T-helper 2 cell (primary cell): ENCODE measurements around the gene SORCS1.
"Not testable (repeated sequence)": the region's sequence is repeated elsewhere in the genome, so short reads cannot be mapped to it uniquely, and the experiment has no call there.

ENCODE experiments used
- DNase-seq, 5 experiments: peaks; one replicate each; pipeline versions ENCODE4 v3.0.0 to v3.0.0-alpha.2; 2012 to 2022

The SORCS1 gene

DNA sequence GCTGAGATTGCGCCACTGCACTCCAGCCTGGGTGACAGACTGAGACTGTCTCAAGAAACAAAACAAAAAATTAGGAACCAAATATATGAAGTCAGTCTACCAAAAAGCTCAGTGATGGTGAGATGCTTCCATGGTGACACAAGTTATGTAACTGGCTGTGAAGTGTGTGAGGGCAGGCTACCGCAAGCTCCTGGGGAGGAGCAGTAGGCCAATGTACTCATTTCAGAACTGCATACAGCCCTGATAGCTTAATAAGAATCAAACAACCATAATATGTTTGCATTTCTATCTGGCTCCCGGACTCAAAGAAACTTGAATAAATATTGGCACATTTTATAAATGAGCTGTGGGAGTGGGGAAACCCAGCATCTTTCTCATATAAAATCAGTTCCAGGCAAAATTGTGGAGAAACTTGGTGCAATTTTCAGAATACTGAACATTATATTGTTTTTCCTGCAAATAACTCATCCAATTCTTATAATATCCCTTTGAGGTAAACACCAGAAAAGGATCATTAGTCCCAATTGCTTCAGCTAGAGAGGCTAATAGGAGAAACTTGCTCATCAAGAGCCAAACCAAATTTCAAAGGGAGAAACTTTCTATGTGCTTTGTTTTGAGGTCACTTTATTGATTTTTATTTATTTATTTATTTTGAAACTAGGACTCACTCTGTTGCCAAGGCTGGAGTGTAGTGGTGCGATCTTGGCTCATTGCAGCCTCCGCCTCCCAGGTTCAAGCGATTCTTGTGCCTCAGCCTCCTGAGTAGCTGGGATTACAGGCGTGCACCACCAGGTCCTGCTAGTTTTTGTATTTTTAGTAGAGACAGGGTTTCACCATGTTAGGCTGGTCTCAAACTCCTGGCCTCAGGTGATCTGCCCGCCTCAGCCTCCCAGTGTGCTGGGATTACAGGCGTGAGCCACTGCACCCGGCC is 127.0 kb downstream of the SORCS1 start:
- no peak for DNase-seq

DNA sequence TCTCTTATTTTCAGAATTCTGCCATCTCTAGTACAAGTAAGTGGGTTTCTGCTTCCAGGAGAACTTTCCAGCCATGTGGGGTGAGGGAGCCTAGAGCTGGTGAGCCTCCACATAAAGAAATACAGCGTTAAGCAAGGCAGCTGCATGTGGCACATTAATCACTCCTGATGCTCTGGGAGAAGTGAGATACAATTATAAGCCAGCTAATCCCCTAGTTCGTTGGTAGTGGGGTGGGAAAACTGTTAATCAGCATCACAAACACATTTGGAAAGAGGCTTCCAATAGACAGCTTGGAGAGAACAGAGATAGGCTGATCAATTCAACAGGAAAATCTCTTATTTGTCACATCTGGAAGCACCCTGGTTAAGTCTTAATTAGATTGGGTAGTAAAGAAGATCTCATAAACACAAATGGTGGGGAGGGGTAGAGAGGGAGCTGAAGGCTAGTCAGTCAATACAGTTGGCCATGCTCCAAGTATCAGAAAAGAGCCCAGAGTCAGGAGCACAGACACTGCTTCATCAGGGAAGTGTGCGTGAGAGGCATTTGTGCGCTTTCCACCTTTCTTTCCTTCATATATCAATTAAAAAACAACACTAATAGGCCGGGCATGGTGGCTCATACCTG is 130.6 kb downstream of the SORCS1 start:
- no peak for DNase-seq

DNA sequence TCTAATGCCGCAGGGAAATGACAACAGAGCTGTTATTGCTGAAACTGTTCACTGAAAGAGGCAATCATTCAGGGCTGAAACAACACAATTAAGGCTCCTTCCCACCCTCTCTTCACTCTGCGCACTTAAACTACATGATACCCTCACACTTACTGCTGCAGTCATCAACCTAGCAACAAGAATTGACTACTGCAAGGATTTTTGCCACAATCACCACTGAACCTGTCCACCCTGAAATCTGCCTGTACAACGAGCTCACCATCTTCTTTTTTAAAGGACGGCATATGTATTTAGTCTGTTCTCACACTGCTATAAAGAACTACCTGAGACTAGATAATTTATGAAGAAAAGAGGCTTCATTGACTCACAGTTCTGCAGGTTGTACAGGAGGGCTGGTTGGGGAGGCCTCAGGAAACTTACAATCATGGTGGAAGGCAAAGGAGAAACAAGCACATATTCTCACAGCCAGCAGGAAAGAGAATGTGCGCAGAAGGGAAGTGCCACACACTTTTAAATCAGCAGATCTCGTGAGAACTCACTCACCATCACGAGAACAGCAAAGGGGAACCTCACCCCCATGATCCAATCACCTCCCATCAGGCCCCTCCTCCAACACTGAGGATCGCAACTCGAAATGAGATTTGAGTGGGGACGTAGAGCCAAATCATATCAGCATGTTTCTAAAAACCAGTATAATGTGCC is 131.7 kb downstream of the SORCS1 start:
- DNase-seq: no peak

DNA sequence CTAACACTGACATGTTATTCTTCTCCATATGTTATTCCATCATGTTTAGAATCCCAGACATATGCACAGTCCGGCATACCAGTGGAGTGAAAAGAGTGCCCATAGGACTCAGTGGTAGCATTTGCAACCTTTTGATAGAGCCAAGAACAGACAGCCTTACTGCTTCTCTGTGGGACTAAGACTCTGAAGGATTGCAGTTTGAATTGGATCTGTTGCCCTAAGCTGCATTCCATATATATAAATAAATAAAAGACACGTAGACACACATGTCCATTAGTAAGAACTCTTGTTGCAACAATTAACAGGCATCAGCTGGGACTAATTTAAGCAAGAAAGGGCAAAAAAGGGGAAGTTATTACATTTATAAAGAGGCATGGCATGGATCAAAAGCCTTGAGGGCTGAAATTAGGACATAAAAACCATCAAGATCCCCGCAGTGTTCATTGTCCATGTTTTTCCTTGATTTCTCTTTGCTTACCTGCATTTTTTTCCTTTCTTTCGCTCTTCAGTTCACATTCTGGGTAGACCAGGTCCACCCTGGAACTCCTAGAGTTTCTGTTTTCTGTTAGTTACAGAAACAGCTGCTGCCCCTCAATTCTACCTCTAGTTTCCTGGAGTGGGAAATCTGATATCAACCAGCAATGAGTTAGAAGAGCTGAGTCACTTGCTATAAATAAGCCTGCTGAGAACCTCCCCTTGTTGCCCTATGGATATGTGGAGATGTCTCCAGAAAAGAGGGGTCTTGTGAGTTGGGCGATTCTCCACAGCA is 132.4 kb downstream of the SORCS1 start:
- no peak for DNase-seq

GRCh38 chr10:107028236-107028635 is 136.3 kb downstream of the SORCS1 start:
- DNase-seq: peak in 1 of 5 experiments; percentile 3

DNA sequence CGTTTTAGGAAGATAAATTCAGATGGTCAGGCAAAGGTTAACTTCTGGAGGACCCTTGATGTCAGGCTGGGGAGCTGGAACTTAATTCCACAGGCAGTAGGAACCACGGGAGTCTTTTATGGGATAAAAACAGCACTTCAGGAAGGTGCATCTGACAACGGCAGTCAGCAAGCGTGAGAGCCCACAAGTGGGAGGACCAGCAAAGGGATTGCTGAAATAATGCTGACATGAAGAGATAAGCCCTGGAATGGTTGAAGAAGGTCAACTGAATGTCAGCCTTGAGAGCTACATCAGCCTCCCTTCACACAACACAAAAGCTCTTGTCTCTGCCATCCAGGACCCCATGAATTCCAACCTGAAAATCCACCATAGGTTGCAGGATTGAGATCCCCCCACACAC is 138.8 kb downstream of the SORCS1 start:
- DNase-seq: no peak

DNA sequence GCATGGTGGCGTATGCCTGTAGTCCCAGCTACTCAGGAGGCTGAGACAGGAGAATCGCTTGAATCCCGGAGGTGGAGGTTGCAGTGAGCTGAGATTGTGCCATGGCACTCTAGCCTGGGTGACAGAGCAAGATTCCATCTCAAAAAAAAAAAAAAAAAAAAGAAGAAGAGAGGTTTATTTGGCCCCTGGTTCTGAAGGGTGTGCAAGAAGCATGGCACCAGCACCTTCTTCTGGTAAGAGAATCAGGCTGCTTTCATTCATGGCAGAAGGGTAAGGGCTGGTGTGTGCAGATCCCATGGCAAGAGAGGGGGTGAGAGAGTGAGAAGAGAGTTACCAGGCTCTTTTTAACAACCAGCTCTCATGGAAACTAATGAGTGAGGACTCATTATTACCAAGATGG is 140.5 kb downstream of the SORCS1 start:
- DNase-seq: not testable (repeated sequence)

DNA sequence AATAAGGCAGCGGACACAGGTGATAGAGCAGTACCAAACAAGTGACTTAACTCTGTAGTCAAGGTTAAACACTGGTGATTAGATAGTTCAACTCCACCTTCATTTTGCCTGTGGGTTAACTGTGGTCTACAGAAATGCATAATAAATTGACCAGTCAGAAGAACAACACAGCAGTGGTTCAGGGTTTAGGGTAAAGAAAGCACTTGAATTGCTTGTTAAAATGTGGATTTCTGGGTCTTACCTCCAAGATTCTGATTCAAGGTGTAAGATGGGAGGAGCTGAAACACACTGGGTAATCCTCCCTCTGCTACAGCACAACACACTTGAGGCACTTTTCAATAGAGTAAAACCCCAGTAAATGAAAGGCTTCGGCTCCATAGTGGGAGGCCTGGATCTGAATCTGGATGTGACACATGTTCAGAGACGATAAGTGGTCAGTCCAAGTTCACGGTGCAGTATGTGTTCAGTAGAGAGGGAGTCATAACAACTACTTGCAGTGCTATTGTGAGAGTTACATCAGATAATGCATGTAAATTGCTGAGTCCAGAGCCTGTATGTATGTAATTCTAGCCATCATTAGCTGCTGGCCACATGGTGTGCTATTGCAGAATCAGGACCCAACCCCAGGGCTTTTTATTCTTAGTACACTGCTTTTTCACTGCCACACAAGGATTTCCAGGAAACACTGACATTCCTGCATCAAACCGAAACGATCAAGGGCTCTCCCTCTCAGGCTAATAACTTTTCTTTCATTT is 141.7 kb downstream of the SORCS1 start:
- no peak for DNase-seq

DNA sequence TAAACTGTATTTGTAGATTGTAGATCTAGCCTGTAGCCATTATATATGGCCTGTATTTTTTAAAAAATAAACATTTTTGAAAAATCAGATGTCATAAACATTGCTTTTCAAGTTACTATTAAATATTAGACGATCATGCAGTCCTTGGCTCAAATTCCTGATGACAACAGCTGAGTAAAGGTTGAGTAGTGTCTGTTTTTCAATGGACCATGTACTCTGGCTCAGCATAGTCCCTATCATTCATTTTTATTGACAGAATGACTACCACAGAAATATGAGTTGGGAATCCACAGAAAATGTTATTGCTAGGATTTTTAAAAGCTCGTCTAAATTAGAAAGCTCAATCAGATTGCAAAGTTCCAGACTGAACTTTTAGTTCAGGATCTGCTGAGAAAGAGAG is 145.4 kb downstream of the SORCS1 start:
- DNase-seq: no peak

DNA sequence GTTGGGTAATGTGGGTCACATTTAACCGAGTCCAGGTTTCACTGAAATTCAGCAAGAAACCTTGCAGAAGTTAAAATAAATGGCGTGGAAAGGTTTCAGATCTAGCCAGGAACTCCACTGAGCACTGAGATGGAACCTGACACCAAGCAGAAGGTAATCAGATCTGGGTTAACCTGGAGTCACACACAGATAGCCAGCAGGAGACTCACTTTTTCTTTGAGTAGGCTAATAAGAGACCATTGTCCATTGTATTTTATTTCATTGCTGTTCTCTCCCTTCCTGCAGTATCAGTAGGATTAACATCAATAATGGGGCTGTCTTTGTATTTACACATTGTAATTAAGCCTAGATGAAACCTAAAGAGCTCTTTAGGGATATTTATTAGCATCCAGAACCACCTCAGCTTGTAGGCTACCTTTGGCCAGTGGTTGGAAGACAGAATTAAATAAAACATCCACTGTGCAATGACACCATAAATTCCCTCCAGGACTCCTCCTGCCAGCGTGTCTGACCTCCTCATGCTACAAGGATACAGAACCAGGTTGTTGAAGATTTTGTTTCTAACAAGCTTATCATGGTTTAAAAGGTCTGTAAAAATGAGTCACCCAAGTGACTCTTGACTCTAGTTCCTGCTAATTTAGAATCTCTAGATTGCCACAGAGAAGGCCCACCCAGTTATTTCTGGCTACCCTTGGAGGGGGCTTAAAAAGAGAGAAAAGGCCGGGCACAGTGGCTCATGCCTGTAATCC is 151.1 kb downstream of the SORCS1 start:
- no peak for DNase-seq

DNA sequence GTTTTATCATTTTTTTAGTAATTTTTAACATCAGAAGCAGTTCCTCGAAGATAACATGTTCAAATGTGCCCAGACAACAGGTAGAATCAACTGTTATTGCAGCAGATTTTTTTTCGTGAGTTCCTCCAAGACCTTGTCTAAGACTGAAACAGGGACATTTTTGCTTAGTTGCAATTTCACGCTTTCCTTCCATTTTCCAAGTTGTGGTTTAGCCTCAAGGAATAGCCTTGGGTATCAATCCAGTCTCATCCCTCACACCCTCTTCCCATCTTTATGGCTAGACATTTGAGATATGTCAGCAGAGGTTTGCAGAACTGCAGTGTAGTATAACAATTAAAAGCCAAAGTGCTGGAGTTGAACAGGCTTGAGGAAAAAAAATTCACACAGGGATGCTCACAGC is 152.5 kb downstream of the SORCS1 start:
- no peak for DNase-seq

- no peak for DNase-seq
Measured at GRCh38 chr10:107011105-107011504, 153.4 kb downstream of the SORCS1 start.

DNA sequence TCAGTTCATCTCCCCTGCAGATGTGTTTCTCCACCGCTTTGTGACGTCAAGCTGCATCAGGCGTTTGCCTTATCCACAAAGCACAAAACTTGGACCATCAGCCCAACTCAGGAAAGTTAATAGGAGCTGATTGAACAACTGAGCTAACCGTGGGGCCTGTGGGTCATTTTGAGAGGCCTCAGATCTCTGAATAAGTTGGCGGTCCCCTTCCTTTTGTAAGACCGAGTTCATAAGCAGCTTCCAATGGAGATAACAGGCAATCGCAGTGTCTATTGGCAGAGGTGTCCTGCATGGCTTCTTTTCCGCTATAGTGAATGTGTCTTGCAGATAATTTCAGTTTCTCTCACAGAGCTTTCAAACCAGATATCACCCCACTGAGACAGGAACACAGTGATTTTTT is 154.0 kb downstream of the SORCS1 start:
- DNase-seq: no peak

GRCh38 chr10:107004362-107004761 is 160.1 kb downstream of the SORCS1 start:
- no peak for DNase-seq

- no peak for DNase-seq
Measured at GRCh38 chr10:107002068-107002467, 162.4 kb downstream of the SORCS1 start.

- no peak for DNase-seq
Measured at GRCh38 chr10:106999118-106999707, 165.3 kb downstream of the SORCS1 start.

GRCh38 chr10:106997721-106998120 is 166.8 kb downstream of the SORCS1 start:
- no peak for DNase-seq

- no peak for DNase-seq
Measured at GRCh38 chr10:106996510-106996909, 168.0 kb downstream of the SORCS1 start.

- no peak for DNase-seq
Measured at GRCh38 chr10:106992055-106992454, 172.5 kb downstream of the SORCS1 start.

DNA sequence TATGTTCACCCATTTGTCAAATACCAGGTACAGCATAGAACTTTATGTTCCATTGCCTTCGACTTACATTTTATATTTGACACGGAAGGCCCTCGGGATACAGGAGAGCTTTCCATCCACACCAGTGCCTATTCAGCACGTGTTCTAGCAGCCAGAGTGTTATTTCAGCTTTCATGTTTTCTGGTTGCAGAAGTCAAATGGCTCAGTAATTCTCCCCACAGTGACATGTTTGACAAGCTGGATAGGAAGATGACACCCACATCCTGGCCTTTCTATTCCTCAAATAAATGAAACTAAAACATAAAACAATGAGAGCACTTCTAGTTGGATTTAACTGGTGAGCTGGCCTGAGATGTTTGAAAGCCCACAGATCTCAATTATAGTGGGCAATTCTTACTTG is 173.4 kb downstream of the SORCS1 start:
- DNase-seq: no peak

- DNase-seq: no peak
Measured at GRCh38 chr10:106987362-106987761, 177.1 kb downstream of the SORCS1 start.
